Esophagus mucosa (tissue), 1 donor: Measurements from ENCODE around the gene IL17D. TPM values are rescaled to one million over a fixed set of nuclear protein-coding genes. Genes with fewer than 3 reads are reported as not detected.
"Not testable (repeated sequence)": the region's sequence is repeated elsewhere in the genome, so short reads cannot be mapped to it uniquely, and the experiment has no call there.

Source experiments
- ATAC-seq: fragments of 200-7000 bp; cut with Tn5 transposase; one replicate; pipeline ENCODE4 v1.9.1; 2020
- total RNA-seq: library from RNA; stranded (reverse); gene quantifications from one replicate; pipeline ENCODE4 v1.2.4, GENCODE V29; 2023
- donor health status: DM: yes; HTN: yes; CAD: no.

IL17D gene
- total RNA-seq: 0.28 TPM

GRCh38 chr13:20702915-20703779 is at the start of gene IL17D:
Gene IL17D, plus strand, starts transcription at chr13:20703699. Its CDS starts 303 bp downstream, at chr13:20704002.
- ATAC-seq: peak; percentile 7

GRCh38 chr13:20654156-20654555 is 49.3 kb upstream of the IL17D start:
- no peak for ATAC-seq

- no peak for ATAC-seq
Observed at GRCh38 chr13:20658451-20659040, 45.0 kb upstream of the IL17D start.

- ATAC-seq: no peak
Observed at GRCh38 chr13:20664351-20664750, 39.1 kb upstream of the IL17D start.

DNA sequence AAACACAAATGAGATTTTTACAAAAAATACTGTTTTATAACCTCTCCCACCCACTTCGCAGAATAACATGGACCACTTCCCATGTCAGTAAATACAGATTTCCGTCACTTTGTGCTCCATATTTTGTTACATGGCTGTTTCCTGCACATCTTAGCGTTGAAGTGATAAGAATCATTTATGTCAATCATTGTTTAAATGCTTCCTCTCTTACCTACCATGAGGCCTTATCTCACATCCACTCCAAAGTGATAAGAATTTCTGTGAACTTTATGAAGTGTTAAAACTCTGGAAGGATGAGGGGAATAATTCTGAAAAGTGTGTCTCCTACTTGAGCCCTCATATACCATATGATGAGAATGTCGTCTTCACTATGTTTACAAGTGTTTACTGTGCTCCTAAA is 36.6 kb upstream of the IL17D start:
- ATAC-seq: no peak

DNA sequence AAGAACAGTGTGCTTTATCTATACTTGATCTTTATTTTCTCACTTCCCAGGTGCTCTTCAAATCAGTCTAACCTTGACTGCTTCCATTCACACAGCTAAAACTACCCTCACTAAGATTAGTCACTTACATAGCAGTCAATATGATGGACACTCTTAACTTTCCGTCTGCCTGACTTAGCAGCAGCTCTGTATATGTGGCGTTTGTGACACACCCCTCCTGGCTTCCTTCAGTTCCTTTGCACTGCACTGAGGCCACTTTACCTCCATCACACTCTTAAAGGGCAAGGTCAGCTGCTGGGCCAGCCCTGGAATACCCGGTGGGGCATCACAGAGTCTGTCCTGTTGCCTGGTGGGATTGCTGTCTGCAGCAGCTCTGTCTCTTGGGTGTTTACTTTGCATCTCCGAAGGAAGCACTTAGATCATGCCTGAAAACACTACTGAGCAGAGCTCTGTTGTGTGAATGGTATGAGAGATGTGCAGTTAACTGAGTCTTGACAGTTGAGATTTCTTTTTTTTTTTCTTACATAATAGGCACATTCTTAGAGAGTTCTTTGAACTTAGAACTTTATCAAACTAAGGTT is 35.6 kb upstream of the IL17D start:
- no peak for ATAC-seq

DNA sequence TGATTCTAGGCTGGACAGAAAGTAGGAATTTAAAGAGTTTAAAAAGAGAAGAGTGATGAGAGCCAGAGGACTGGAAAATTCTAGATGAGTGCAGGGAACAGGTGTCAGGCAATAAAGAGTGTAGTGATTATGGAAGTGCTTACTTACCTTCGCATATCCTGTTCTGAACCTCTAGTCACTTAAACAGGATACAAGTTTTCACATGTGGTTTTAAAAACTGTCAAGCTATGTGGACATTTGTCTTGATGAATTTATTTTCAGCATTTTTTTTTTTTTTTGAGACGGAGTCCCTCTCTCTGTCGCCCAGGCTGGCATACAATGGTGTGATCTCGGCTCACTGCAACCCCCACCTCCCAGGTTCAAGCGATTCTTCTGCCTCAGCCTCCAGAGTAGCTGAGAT is 34.3 kb upstream of the IL17D start:
- ATAC-seq: no peak

- ATAC-seq: no peak
Observed at GRCh38 chr13:20671789-20672188, 31.7 kb upstream of the IL17D start.

- ATAC-seq: no peak
Observed at GRCh38 chr13:20672772-20673171, 30.7 kb upstream of the IL17D start.

DNA sequence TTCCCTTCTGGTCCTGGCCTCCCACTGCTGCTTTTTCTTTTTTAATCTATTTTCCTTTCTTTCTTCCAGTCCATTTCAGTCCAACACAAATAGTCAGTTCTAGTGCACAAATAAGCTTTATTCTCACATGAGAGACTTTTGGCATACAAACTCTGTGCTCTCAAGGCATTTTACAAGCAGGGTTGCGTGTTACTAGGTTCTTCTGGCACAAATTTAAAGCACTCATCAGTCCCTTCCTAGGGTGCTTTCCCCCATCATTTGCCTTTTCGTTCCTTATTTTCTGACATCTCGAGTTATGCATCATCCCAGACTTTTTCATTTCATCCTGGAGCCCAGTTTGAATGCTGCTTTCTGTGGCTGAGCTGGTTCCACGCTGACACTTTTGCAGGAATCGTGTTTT is 29.8 kb upstream of the IL17D start:
- no peak for ATAC-seq

DNA sequence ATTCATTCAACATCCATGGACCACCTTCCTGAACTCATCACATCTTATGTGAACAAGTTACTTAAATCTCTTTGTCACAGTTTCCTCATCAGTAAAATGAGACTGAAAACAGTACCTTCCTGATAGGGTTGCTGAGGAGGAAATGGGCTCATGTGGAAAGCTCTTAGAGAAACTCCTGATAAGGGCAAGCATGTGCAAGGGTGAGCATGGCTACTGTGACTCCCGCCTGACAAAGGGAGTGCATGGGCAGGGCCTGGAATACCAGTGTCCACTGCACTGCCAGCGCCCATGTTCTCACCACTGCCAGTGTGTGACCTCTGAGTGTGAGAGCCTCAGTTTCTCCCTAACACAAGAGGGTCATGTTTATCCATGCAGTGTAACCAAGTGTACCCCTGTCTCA is 27.3 kb upstream of the IL17D start:
- no peak for ATAC-seq

GRCh38 chr13:20678606-20679005 is 24.9 kb upstream of the IL17D start:
- ATAC-seq: not testable (repeated sequence)

DNA sequence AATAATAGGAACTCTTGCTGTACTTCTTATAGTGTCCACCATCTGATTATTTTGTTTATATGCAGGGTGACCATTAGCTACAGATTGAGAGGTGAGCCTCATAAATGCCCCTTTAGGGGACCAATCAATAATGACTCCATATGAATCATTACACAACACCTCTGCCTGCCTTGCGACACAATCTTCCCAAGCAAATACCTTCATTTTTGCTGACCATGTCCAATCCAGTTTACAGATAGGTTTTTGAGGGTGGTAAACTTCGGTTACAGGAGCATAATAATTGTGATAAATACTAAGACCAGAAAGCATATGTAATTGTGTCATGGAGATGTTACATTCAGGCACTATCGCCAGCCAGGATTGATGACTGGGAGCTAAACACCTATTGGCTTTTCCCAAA is 23.6 kb upstream of the IL17D start:
- ATAC-seq: no peak

- no peak for ATAC-seq
Observed at GRCh38 chr13:20680416-20681080, 23.0 kb upstream of the IL17D start.

DNA sequence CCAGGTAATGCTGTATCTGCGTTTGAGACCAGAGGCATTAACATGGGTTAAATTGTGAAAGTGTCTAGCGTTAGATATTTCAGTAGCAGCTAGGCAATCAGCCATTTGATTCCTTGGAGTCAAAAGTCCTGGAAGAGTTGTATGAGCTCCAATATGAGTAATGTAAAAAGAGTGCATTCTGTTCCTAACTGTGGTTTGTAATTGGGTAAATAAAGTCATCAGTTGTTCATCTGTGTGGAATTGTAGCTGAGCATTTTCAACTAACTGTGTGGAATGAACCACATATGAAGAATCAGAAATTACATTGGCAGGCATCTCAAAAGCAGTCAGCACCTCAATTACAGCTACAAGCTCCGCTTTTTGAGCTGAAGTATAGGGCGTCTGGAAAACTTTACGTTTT is 22.0 kb upstream of the IL17D start:
- ATAC-seq: not testable (repeated sequence)

DNA sequence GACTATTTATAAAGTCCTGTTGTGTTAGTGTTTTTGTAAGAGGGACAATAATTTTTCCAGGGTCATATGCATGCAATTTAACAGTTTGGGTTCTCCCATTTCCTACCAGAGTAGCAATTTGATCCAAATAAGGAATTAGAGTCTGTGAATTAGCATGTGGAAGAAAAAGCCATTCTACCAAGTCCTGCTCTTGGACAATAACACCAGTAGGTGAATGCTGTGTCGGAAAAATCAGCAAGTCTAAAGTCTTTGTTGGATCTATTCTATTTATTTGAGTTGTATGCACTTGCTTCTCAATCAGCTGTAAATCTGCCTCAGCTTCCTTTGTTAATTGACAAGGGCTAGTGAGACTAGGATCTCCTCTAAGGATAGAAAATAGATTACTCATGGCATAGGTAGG is 21.4 kb upstream of the IL17D start:
- no peak for ATAC-seq

DNA sequence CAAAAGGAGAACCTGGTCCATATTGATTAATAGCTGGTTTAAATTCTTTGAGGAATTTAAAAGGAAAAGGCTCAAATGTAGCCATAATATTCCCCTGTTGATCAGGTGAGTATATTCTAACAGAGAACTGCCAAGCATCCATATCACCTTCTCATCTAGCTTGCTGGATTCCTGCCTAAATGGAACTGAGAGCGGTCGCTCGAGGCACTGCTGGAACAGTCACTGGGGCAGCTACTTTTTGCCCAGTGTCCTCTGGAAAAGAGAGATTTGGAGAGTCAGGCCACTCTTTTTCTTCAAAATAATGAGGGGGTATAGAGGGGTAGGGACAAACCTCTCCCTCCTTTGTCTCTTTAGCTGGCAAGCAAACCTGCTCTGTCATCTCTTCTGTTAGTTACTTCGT is 19.5 kb upstream of the IL17D start:
- no peak for ATAC-seq

- no peak for ATAC-seq
Observed at GRCh38 chr13:20684546-20684945, 19.0 kb upstream of the IL17D start.

- no peak for ATAC-seq
Observed at GRCh38 chr13:20685092-20685491, 18.4 kb upstream of the IL17D start.

DNA sequence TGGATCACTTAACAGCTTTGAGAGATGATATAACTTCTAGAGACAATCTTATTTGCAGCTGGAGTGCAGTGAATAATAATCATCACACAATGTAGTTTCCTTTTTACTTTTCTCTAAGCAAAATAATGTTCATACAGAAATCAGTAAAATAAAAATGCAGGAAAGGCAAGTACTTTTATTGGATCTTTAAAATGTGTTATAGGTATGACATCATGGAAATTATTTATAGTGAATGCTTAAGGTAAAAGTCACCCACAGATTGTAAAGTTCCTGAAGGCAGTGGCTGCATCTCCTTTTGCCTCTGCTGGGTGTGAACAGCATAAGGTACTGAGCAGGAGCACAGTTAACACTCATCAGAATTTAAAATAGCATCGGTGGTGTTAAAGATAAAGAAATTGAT is 17.3 kb upstream of the IL17D start:
- no peak for ATAC-seq

- ATAC-seq: no peak
Observed at GRCh38 chr13:20686863-20687579, 16.5 kb upstream of the IL17D start.

DNA sequence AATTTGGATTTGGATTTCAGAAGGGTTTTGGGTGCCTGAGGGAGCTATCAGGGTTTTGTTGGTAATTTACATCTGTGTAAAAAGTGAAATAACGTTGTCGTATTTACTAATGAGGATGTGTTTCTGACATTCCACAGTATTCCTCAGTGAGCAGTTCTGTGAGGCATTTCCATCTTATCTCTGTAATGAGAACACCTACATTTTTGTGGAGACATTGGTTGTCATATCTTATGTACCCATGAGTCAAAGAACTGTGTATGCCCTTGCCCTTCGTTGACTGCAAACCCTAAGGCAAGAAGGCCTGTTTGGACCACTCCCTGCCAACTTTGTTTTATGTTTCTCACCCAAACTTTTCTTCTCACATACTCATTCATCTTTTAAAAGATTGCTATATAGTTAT is 14.2 kb upstream of the IL17D start:
- no peak for ATAC-seq

DNA sequence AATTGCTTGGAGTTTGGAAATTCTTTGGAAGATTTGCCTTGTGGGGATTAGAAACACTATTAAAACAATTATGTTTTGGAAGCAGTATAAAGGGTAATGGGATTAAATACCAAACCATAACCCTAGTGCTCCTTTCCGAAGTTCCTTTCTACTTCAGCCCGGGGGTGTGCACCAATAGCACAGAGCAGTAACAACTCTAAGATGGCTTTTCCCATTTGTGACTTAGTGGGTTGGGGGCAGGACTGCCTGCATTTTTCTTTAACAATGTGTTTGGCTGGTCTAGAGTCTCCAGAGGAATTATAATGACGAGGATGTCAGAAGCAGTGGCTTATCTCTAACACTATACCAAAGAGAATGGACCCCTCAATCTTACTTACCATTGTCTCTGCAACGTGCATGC is 11.9 kb upstream of the IL17D start:
- ATAC-seq: no peak
